RPMI7951 (cell line): ENCODE data around the gene TPPP2. TPM values are rescaled to one million over a fixed set of nuclear protein-coding genes. Genes with fewer than 3 reads are reported as not detected.
A peak's percentile ranks its signal among the peaks of the same experiment; 100 is the strongest.

Experiments used
- DNase-seq: peaks from one replicate; pipeline ENCODE4 v3.0.0-alpha.2; 2012; ENCODE audit warnings: low read depth
- total RNA-seq: library from RNA; depleted of rRNA; stranded (reverse); fragments of >200 nt; shearing (Covaris generic); gene quantifications from 2 replicates; pipeline ENCODE4 v1.2.3, GENCODE V29; 2014

Gene TPPP2
- total RNA-seq, 1 experiment from 2014 or later, result not detected

GRCh38 chr14:21016413-21017190 is 13.4 kb upstream of the TPPP2 start:
- no peak for DNase-seq

GRCh38 chr14:21017528-21018245 is 12.3 kb upstream of the TPPP2 start:
- no peak for DNase-seq

DNA sequence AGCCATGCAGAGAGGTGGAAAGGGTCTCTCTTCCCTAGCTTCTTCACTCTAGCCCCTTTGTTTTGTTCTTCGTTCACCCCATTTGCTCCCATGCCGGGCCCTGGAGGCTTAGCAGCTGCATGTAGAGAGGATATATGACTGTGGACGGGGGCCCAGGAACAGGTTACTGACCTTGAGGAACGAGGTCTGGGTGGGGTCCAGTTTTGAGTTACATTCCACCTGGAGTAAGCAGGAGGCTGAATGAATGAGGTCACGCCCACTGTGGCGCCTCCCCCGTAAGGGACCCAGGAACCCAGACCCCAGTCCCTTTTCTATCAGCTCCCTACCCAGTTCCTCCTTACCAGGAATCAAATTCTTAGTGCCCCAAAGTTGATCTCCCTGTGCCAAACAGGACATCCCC is 11.7 kb upstream of the TPPP2 start:
- no peak for DNase-seq

GRCh38 chr14:21018781-21019180 is 11.2 kb upstream of the TPPP2 start:
- no peak for DNase-seq

- no peak for DNase-seq
Observed at GRCh38 chr14:21019366-21019765, 10.7 kb upstream of the TPPP2 start.

GRCh38 chr14:21020977-21021545 is 9.0 kb upstream of the TPPP2 start:
- no peak for DNase-seq

- DNase-seq, result no peak
Observed at GRCh38 chr14:21022686-21023085, 7.3 kb upstream of the TPPP2 start.

DNA sequence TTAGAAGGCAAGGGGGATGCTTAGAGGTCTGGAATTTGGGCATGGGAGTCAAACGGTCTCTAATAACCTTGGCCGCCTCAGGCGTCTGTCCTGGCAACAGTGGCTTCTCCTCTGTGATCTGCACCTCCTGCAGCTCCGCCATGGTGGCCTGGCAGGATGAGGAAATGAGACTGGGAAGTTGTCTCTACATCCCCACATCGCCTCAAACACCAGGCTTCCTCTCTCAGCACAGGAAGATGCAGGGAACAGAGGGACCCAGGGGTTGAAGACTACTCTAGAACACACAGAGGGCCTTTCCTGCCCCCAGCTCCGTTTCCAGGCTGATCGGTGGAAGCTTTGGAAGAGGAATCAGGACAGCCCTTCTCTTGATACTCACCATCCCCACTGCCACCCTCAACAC is 6.8 kb upstream of the TPPP2 start:
- no peak for DNase-seq

DNA sequence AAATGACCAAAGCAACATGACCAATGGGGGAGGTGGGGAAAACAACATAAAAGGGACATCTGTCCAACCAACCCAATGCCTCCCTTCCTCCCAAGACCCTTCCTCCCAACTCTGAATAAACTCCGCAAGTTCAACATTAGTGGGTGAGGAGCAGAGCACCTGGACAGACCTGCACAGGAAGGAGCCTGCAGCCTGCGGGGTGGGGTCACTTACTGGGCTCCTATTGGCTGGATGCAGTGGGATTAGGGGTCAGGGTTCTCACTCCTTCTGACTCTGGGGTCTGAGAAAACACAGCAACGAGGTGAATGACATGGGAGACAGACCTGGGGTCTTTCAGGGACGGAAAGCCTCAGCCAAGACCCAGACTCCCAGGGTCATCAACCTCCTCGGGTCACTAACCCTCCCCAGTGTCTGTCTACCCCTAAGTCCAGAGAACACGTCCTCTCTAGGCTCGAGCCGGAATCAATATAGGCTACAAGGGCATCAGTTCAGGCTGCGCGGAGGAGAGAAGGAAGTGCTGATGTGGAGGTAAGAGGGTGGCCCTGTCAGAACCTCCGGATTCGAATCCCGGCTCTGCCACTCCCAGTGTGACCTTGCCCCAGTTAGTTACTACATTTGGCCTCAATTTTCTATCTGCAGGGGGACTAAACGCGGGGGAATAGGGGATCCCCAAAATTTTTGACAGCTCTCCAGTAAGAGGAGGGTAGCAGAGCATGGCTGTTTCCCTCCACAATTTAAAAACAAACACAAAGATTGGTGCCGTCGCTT is 6.0 kb upstream of the TPPP2 start:
- no peak for DNase-seq

- peak; percentile 26 for DNase-seq
Observed at GRCh38 chr14:21024585-21025370, 5.2 kb upstream of the TPPP2 start, which contains the start of gene NDRG2. Gene NDRG2, minus strand, starts transcription at chr14:21025061. Its CDS starts 1,746 bp downstream, at chr14:21023315.

DNA sequence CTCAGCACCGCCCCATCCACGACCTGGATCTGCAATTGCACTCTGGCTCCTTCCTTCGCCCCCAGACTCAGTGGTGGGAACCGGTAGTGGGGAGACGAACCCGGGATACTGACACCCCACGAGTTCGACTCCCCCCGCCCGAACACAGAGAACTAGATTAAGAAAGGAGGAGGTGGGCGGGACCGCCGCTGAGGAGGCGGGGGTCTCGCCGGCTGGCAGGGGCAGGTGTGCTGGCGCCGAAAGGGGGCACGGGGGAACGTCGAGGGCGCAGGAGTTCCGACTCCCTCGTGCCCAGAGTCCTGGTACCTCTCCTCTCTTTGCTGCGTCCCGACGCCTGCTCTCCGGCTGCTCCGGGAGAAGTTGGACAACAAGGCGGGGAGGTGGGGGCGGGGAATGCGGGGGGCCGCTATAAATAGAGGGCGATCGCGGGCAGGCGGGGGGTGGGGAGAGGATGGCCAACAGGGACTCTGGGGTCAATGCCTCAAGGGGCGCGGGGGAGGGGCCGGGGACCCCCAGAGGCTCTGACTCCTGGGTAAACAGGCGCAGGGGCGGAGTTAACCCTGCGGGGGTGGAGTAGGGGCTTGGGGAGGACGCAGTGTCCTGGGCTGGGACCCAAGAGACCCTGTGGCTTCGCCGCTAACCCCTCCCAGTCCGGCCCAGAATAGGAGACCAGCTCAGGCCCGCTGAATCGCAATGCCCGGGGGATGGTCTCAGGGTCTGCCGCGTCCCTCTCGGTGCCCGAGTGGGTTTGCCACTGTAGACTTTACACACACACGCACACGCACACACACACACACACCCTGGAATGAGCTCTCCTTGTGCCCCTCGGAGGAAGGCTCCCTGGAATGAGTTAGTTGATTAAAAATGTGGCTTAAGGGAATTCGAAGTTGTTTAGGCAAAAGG is 4.4 kb upstream of the TPPP2 start:
- DNase-seq, result no peak

- no peak for DNase-seq
Observed at GRCh38 chr14:21026274-21026987, 3.6 kb upstream of the TPPP2 start.

DNA sequence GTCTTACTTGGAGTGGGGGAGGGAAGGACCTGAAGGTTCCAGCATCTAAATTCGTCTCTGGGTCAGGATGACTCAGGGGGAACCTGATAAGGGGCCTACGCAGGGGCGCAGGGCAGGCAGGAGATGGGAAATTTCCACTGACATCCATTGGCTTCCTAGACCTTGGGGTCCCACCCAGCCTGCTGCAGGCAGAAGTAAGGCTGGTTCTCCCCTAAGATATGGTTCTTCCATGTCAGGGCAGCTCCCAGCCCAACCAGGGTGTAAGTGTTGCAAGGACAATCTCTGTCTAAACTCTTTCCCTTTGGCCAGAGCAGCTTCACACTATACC is 3.1 kb upstream of the TPPP2 start:
- DNase-seq, result no peak

DNA sequence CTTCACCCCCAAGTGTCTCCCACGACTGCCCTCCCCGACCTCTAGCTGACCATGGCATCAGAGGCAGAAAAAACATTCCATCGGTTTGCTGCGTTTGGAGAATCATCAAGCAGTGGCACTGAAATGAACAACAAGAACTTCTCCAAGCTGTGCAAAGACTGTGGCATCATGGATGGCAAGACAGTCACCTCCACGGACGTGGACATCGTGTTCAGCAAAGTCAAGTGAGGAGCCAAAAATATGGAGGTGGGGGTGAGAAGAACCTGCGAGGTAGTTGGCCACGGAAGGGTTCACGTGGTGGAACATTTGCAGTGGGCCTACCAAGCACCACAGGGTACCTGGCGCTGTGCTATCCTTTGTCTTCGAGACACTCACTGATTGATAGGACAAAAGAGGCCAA is 514 bp downstream of the TPPP2 start:
- DNase-seq, result no peak

DNA sequence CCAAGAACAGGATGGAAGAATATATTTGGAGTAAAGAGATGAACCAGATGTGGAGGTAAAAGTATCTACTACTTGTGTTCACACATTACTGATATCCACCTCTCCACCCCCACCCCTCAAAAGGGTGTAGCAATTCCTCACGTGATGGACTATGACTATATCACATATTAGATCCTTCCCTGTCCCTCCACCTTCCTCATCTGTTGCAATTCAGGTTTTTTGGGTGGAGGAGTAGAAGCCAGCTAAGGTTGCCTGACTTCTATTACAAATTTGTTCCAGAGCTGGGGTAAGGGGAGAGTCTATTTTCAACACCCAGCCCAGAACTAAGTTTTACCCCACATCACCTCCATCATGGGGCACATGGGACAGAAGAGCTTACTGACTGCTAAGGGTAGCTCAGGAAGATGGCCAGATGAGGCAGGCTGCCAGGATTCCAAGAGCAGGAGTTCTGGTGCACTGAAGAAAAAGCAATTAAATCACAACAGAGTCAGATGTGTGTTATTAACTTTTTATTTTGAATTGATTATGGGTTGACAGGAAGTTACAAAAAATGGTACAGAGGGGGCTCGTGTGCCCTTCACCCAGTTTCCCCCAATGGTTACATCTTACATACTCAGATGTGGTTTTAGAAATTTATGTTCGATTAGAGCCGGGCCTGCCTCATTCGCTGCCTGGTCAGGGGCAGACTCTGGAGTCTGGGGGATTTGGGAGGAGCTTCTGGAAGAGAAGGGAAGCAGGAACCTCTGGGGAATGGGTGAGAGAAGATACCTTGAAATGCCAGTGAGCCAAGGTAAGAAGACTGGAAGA is 2.5 kb downstream of the TPPP2 start:
- DNase-seq, result no peak

DNA sequence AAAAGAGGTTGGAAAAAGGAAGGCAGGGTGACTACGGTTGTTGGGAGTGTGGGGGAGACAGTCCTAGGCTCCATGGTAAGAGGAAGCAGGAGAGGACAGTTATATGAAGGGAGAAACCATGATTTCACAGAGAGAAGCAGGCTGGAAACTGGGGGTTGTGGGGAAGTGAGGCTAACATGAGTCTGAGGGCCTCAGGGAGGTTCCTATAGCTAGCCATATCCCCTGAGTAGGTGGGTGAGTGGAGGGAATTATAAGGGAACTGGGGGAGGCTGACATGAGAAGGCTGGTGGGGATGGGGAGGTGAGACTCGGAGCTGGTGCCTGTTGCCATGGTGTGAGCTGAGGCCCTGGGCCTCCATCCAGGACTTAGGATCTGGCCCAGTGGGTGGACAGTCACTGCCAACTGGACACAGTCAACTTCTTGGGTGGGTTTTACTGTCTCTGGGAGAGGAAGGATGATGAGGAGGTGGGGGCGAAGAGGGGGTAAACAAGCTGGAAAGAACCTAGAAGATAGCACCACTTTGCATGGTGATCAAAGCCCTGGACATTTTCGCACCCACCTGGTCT is 3.2 kb downstream of the TPPP2 start:
- DNase-seq, result no peak

DNA sequence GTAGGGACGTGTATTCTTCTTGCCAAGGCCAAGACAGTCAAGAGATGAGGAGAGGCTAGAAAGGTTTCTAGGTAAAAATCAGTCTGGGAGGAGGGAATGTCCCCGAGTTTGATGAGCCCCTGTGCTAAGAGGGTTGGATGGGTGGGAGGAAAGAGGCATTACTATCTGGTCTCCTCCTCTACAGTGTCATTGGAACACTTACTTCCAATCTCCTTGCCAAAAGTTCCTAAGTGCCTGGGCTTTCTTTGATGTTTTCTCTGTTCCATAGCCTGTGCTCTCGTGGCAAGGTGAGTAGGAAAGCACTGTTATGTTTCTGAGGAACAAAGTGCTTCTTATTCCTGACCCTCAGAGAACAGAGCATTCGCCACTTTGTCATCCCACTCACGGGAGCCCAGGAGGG is 4.7 kb downstream of the TPPP2 start, which contains the start of gene RNASE13:
RNASE13 (minus strand) TSS at position 101 of the 400 bp plus-strand sequence. CDS start 519 bp downstream, outside the sequence.
- no peak for DNase-seq

GRCh38 chr14:21036751-21037150 is 6.7 kb downstream of the TPPP2 start:
- DNase-seq, result peak; percentile 32
